OCI-LY3 (cell line): ENCODE data around the gene SOWAHD.

Source experiments
- H2AFZ ChIP-seq: fragments of 200-600, 300-600 bp; shearing (Covaris generic); 2 replicates; pipeline ENCODE4 v1.6.0; 2014; ENCODE audit warnings: antibody characterized with exemption, low read depth, low read length
- H3K27ac ChIP-seq: fragments of 200-600, 300-600 bp; sonication (generic); 2 replicates; pipeline ENCODE4 v1.5.1; 2014; ENCODE audit warnings: mild to moderate bottlenecking, low read length, moderate library complexity, mixed read lengths
- H3K27me3 ChIP-seq: fragments of 200-600, 300-600 bp; sonication (generic); 2 replicates; pipeline ENCODE4 v1.6.1; 2014; ENCODE audit warnings: low read depth, low read length, mixed read lengths
- H3K36me3 ChIP-seq: fragments of 200-600, 300-600 bp; sonication (generic); replicated peaks from 2 replicates; pipeline ENCODE3; 2014; ENCODE audit warnings: low read depth, low read length, mixed read lengths
- H3K4me1 ChIP-seq: fragments of 300-600, 200-600 bp; sonication (generic); 2 replicates; pipeline ENCODE4 v1.6.1; 2014; ENCODE audit warnings: low read length, mixed read lengths
- H3K4me2 ChIP-seq: fragments of 200-600, 300-600 bp; sonication (generic); 2 replicates; pipeline ENCODE4 v1.6.1; 2014; ENCODE audit warnings: low read length, mixed read lengths
- H3K4me3 ChIP-seq: fragments of 300-600, 200-600 bp; sonication (generic); 2 replicates; pipeline ENCODE4 v1.5.1; 2014; ENCODE audit warnings: antibody characterized with exemption, mild to moderate bottlenecking, low read length, moderate library complexity
- H3K79me2 ChIP-seq: fragments of 300-600, 200-600 bp; shearing (Covaris generic); 2 replicates; pipeline ENCODE4 v1.6.1; 2014; ENCODE audit warnings: mild to moderate bottlenecking, low read length, mixed read lengths
- H3K9ac ChIP-seq: fragments of 300-600, 200-600 bp; shearing (Covaris generic); 2 replicates; pipeline ENCODE4 v1.6.0; 2014; ENCODE audit warnings: mild to moderate bottlenecking, low read length, moderate library complexity
- H3K9me3 ChIP-seq: fragments of 200-600, 300-600 bp; shearing (Covaris generic); 2 replicates; pipeline ENCODE4 v1.6.1; 2014; ENCODE audit warnings: low read length, mixed read lengths; ENCODE audit not compliant: insufficient read depth
- H4K20me1 ChIP-seq: fragments of 200-600, 300-600 bp; sonication (generic); 2 replicates; pipeline ENCODE4 v1.6.1; 2016; ENCODE audit warnings: low read length, mixed read lengths; ENCODE audit not compliant: insufficient read depth
- EZH2phosphoT487 ChIP-seq: fragments of 200-600 bp; shearing (Covaris generic); IDR thresholded peaks from 2 replicates; pipeline ENCODE4 v1.6.1; 2018; ENCODE audit warnings: antibody characterized with exemption, mixed run types, low read depth
- TF ChIP-seq, protein P1 (sequence below): fragments of 200-600, 300-600 bp; sonication (generic); IDR thresholded peaks from 2 replicates; pipeline ENCODE4 v1.5.1; 2014; ENCODE audit warnings: antibody characterized with exemption, low read length, low read depth

The SOWAHD gene

GRCh38 chrX:119783026-119783425 lies 24.6 kb downstream of the SOWAHD start:
- Histone ChIP-seq H3K4me2 (no peak overlapping the region), H4K20me1 (peaks cover 47% of the 10 kb centered on the region), H2AFZ (no peak overlapping the region), H3K79me2 (peaks cover 34% of the 10 kb centered on the region), H3K27ac (peak overlapping the region; percentile 45), H3K9me3 (no peaks in the 10 kb centered on the region), H3K9ac (no peak overlapping the region), H3K27me3 (no peaks in the 10 kb centered on the region), H3K4me3 (no peak overlapping the region), H3K36me3 (peaks cover 39% of the 10 kb centered on the region), H3K4me1 (peaks cover 8% of the 10 kb centered on the region; the same call in 1 of the 2 replicates)
- no peak for TF ChIP-seq EZH2phosphoT487
- TF ChIP-seq, protein P1, sequence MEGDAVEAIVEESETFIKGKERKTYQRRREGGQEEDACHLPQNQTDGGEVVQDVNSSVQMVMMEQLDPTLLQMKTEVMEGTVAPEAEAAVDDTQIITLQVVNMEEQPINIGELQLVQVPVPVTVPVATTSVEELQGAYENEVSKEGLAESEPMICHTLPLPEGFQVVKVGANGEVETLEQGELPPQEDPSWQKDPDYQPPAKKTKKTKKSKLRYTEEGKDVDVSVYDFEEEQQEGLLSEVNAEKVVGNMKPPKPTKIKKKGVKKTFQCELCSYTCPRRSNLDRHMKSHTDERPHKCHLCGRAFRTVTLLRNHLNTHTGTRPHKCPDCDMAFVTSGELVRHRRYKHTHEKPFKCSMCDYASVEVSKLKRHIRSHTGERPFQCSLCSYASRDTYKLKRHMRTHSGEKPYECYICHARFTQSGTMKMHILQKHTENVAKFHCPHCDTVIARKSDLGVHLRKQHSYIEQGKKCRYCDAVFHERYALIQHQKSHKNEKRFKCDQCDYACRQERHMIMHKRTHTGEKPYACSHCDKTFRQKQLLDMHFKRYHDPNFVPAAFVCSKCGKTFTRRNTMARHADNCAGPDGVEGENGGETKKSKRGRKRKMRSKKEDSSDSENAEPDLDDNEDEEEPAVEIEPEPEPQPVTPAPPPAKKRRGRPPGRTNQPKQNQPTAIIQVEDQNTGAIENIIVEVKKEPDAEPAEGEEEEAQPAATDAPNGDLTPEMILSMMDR = no peak

DNA sequence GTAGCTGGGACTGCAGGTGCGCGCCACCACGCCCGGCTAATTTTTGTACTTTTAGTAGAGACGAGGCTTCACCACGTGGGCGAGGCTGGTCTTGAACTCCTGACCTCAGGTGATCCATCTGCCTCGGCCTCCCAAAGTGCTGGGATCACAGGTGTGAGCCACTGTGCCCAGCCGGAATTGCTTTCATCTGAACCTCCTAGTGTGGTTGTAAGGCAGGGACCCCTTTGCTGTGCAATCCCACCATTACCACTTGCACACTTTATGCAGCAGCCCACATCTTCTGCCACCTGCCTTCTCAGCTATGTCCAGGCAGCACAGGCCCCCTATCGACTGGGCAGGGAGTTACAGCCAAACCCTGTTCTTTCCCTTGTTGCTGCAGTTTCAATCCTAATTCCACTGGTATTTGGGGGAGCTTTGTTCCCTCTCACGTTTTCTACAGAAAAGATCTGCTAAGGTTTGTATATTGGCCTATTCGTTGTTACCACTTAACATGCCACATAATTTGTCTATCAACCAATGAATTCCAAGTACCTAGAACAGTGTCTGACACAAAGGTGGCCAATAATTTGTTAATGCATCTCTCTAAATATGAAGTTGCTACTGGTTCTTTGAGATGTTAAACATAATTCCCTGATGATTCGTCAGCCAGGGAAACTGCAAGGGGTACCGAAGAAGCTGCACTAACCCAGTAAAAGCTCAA lies 26.5 kb downstream of the SOWAHD start:
- Histone ChIP-seq H3K27ac (no peak overlapping the region), H3K9me3 (no peaks in the 10 kb centered on the region), H3K79me2 (peaks cover 53% of the 10 kb centered on the region), H4K20me1 (peaks cover 66% of the 10 kb centered on the region), H2AFZ (no peak overlapping the region), H3K4me2 (no peak overlapping the region), H3K9ac (no peak overlapping the region), H3K4me3 (no peak overlapping the region), H3K27me3 (no peaks in the 10 kb centered on the region), H3K4me1 (peaks cover 24% of the 10 kb centered on the region), H3K36me3 (peaks cover 53% of the 10 kb centered on the region)
- TF ChIP-seq, protein P1 = peak; percentile 38
- no peak for TF ChIP-seq EZH2phosphoT487

DNA sequence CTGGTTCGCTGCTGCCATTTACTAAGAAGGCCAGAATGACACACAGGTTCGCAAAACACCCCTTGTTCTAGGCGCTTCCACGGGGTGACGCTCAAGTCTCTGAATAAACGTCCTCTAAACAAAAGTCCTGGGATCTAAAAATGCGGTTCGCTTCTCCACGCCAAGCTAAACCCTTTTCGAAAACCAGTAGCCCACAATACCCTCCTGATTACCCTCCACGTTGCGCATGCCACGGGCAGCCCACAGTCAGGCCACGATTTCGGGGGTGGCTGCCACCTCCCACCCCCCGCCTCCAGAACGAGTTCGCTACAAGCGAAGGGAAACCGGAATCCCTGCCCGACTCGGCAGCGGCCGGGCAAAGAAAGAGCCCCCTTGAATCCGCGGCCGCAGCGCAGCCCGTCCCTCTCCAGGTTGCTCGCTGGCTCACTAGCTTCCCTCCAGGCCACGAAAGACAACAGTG lies 32.6 kb downstream of the SOWAHD start:
- Histone ChIP-seq H3K27me3 (no peaks in the 10 kb centered on the region), H3K79me2 (peaks cover 64% of the 10 kb centered on the region), H3K27ac (peak overlapping the region; percentile 92), H3K4me3 (peak overlapping the region; percentile 97), H3K4me2 (peak overlapping the region; percentile 89), H4K20me1 (peaks cover 45% of the 10 kb centered on the region), H3K36me3 (peaks cover 41% of the 10 kb centered on the region), H3K9me3 (no peaks in the 10 kb centered on the region), H2AFZ (no peak overlapping the region), H3K9ac (peak overlapping the region; percentile 95), H3K4me1 (peaks cover 30% of the 10 kb centered on the region)
- no peak for TF ChIP-seq EZH2phosphoT487
- TF ChIP-seq, protein P1 = no peak

- Histone ChIP-seq H3K79me2 (peaks cover 59% of the 10 kb centered on the region), H3K4me3 (peak within 1 kb of the TSS; percentile 97)
Observed at GRCh38 chrX:119791437-119792231, 33.2 kb downstream of the SOWAHD start, which contains the start of gene RPL39. RPL39 (minus strand) TSS chrX:119791630; CDS start chrX:119791576, 54 bp downstream.

More at GRCh38 chrX:119791437-119792231, 33.2 kb downstream of the SOWAHD start, which contains the start of gene RPL39:
- Histone ChIP-seq H4K20me1 (peaks cover 43% of the 10 kb centered on the region), H3K27me3 (no peaks in the 10 kb centered on the region), H3K9ac (peak within 1 kb of the TSS; percentile 95), H3K36me3 (peaks cover 37% of the 10 kb centered on the region), H3K9me3 (no peaks in the 10 kb centered on the region), H2AFZ (peak within 1 kb of the TSS; percentile 79), H3K27ac (peak within 1 kb of the TSS; percentile 92), H3K4me2 (peak within 1 kb of the TSS; percentile 89), H3K4me1 (peaks cover 30% of the 10 kb centered on the region)
- no peak for TF ChIP-seq EZH2phosphoT487
- TF ChIP-seq, protein P1 = no peak
